Measurements from ENCODE around the gene MAPKAP1. TPM values are rescaled to one million over a fixed set of nuclear protein-coding genes. Genes with fewer than 3 reads are reported as not detected.

MAPKAP1 gene
- total RNA-seq, 1 experiment from 2014 or later = 55.5 TPM

DNA sequence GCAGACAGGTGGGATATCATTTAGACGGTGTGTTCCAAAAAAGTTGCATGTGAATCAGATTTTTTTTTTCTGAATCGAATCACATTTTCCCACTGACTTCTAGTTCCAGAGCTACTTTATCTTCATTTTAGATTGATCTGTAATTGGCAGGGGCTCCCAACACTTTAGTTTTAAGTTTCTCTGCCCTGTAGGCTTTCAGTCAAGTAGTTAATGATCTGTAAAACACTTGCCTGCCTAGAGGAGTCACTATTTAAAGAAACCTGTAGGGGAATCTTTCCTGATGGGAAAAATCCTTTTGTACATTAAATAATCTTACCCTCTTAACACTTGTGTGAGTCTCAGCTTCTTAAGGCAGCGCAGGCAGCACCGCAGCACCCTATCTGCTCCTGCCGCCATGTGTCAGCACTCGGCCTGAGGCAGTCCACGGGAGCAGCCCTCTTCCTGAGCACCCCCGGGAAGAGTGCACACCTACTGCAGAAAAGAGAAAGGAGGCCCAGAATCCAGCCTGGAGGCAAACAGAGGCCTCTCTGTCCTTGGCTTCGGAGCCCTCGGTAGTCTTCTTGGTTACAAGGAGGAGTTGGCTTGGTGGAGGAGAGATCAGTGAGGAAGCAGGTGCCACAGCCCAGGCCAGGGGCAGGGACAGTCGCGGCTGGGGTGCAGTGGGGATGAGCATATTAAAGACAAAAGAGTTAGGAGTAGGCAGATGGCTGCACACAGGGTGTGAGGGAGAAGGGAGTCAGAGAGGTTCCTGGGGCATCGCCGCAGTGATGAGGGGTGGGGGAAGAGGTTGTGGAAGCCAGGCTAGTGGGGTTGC, 236.0 kb downstream of the MAPKAP1 start:
- Mint-ChIP-seq H3K4me3 (ENCODE audit: low read depth, unreplicated experiment) (no peak overlapping the region), H3K27me3 (ENCODE audit: unreplicated experiment) (no peaks in the 10 kb centered on the region), H3K36me3 (ENCODE audit: insufficient read depth, unreplicated experiment) (no peaks in the 10 kb centered on the region), H3K9me3 (ENCODE audit: low read depth, unreplicated experiment) (no peaks in the 10 kb centered on the region), H3K27ac (ENCODE audit: unreplicated experiment) (no peak overlapping the region), H3K4me1 (ENCODE audit: low read depth, unreplicated experiment) (no peaks in the 10 kb centered on the region)
- no TSS peak for BruUV-seq (replicated peaks)
- intact Hi-C loops (cut with micrococcal nuclease; ENCODE audit: unreplicated experiment) = no loop called here
- TF ChIP-seq, protein P1, sequence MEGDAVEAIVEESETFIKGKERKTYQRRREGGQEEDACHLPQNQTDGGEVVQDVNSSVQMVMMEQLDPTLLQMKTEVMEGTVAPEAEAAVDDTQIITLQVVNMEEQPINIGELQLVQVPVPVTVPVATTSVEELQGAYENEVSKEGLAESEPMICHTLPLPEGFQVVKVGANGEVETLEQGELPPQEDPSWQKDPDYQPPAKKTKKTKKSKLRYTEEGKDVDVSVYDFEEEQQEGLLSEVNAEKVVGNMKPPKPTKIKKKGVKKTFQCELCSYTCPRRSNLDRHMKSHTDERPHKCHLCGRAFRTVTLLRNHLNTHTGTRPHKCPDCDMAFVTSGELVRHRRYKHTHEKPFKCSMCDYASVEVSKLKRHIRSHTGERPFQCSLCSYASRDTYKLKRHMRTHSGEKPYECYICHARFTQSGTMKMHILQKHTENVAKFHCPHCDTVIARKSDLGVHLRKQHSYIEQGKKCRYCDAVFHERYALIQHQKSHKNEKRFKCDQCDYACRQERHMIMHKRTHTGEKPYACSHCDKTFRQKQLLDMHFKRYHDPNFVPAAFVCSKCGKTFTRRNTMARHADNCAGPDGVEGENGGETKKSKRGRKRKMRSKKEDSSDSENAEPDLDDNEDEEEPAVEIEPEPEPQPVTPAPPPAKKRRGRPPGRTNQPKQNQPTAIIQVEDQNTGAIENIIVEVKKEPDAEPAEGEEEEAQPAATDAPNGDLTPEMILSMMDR (IDR thresholded peaks at IDR 0.05; ENCODE audit: unreplicated experiment) = no peak
- no peak for DNase-seq
- CTCF ChIA-PET = no interaction called here

- CTCF ChIA-PET = no interaction called here
- BruUV-seq (replicated peaks) = no TSS peak
- Mint-ChIP-seq H3K9me3 (ENCODE audit: low read depth, unreplicated experiment) (no peaks in the 10 kb centered on the region), H3K27me3 (ENCODE audit: unreplicated experiment) (no peaks in the 10 kb centered on the region), H3K4me3 (ENCODE audit: low read depth, unreplicated experiment) (no peak overlapping the region), H3K36me3 (ENCODE audit: insufficient read depth, unreplicated experiment) (no peaks in the 10 kb centered on the region), H3K27ac (ENCODE audit: unreplicated experiment) (no peak overlapping the region), H3K4me1 (ENCODE audit: low read depth, unreplicated experiment) (no peaks in the 10 kb centered on the region)
- TF ChIP-seq, protein P1 (IDR thresholded peaks at IDR 0.05; ENCODE audit: unreplicated experiment) = no peak
- intact Hi-C loops (cut with micrococcal nuclease; ENCODE audit: unreplicated experiment) = no loop called here
- DNase-seq = no peak
These were observed 236.8 kb downstream of the MAPKAP1 start for GRCh38 chr9:125470189-125470588.

GRCh38 chr9:125468646-125469045, 238.4 kb downstream of the MAPKAP1 start:
- BruUV-seq (replicated peaks) = no TSS peak
- TF ChIP-seq, protein P1 (IDR thresholded peaks at IDR 0.05; ENCODE audit: unreplicated experiment) = no peak
- Mint-ChIP-seq H3K27me3 (ENCODE audit: unreplicated experiment) (no peaks in the 10 kb centered on the region), H3K4me3 (ENCODE audit: low read depth, unreplicated experiment) (no peak overlapping the region), H3K4me1 (ENCODE audit: low read depth, unreplicated experiment) (no peaks in the 10 kb centered on the region), H3K9me3 (ENCODE audit: low read depth, unreplicated experiment) (no peaks in the 10 kb centered on the region), H3K27ac (ENCODE audit: unreplicated experiment) (no peak overlapping the region), H3K36me3 (ENCODE audit: insufficient read depth, unreplicated experiment) (no peaks in the 10 kb centered on the region)
- CTCF ChIA-PET = no interaction called here
- no peak for DNase-seq
- intact Hi-C loops (cut with micrococcal nuclease; ENCODE audit: unreplicated experiment) = no loop called here

DNA sequence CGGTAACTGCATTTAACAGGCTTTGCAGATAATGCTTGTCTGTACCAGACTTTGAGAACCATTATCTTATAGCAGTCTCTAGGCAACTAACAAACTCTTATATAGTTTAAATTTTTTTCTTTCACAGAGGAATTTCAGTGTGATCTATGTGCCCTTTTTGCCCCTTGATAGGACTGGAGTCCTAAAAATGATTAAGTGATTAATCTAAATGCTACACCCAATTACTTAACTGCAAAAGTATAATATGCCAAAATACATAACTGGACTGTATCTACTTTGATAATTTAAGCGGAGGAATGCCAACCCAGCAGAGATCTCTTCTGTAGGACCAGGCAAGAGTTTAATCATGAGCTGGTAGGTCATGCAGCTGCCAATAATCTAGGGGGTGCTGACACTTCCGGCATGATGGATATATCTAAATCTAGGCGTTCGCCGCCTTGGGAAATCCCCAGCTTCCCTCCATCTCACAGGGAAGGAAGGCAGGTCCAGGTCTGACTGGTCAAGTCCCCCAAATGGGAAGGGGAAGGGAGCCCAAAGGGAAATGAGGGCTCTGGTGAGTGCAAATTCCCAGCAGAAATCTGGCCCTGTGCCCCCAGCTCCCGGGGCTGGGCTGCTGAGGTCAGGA, 239.8 kb downstream of the MAPKAP1 start:
- intact Hi-C loops (cut with micrococcal nuclease; ENCODE audit: unreplicated experiment) = no loop called here
- Mint-ChIP-seq H3K36me3 (ENCODE audit: insufficient read depth, unreplicated experiment) (no peaks in the 10 kb centered on the region), H3K9me3 (ENCODE audit: low read depth, unreplicated experiment) (no peaks in the 10 kb centered on the region), H3K27me3 (ENCODE audit: unreplicated experiment) (no peaks in the 10 kb centered on the region), H3K4me3 (ENCODE audit: low read depth, unreplicated experiment) (no peak overlapping the region), H3K27ac (ENCODE audit: unreplicated experiment) (no peak overlapping the region), H3K4me1 (ENCODE audit: low read depth, unreplicated experiment) (no peaks in the 10 kb centered on the region)
- TF ChIP-seq, protein P1 (IDR thresholded peaks at IDR 0.05; ENCODE audit: unreplicated experiment) = no peak
- CTCF ChIA-PET = no interaction called here
- BruUV-seq (replicated peaks) = no TSS peak
- no peak for DNase-seq

All from Calu3 (cell line).